Loucy (cell line): ENCODE data around the gene ARHGAP15.

ENCODE experiments used
- H2AFZ ChIP-seq: fragments of 200-600 bp; sonication (generic); 2 replicates; pipeline ENCODE4 v1.6.0; 2016; ENCODE audit warnings: antibody characterized with exemption, mild to moderate bottlenecking, low read length, moderate library complexity
- H3F3A ChIP-seq: fragments of 200-600 bp; 2 replicates; pipeline ENCODE4 v1.6.0; 2016; ENCODE audit warnings: antibody characterized with exemption, low read depth, mild to moderate bottlenecking
- H3K27me3 ChIP-seq: fragments of 200-600 bp; sonication (generic); 2 replicates; pipeline ENCODE4 v1.6.1; 2014; ENCODE audit warnings: low read length, mild to moderate bottlenecking; ENCODE audit not compliant: insufficient read depth, poor library complexity, severe bottlenecking
- H3K36me3 ChIP-seq: fragments of 200-600 bp; sonication (generic); 2 replicates; pipeline ENCODE4 v1.6.1; 2016; ENCODE audit warnings: low read length; ENCODE audit not compliant: insufficient read depth
- H3K4me1 ChIP-seq: fragments of 200-600 bp; sonication (generic); 2 replicates; pipeline ENCODE4 v1.5.1; 2014; ENCODE audit warnings: low read length, mild to moderate bottlenecking; ENCODE audit not compliant: insufficient read depth, poor library complexity, severe bottlenecking
- H3K4me2 ChIP-seq: fragments of 200-600 bp; sonication (generic); 2 replicates; pipeline ENCODE4 v1.6.0; 2014; ENCODE audit warnings: antibody characterized with exemption, low read length, low read depth, mild to moderate bottlenecking; ENCODE audit not compliant: poor library complexity, severe bottlenecking
- H3K4me3 ChIP-seq: fragments of 200-600 bp; sonication (generic); 2 replicates; pipeline ENCODE4 v1.5.1; 2014; ENCODE audit warnings: low read length, mild to moderate bottlenecking, mixed read lengths; ENCODE audit not compliant: poor library complexity, severe bottlenecking
- H3K79me2 ChIP-seq: fragments of 200-600 bp; sonication (generic); 2 replicates; pipeline ENCODE4 v1.6.1; 2014; ENCODE audit warnings: low read length; ENCODE audit not compliant: insufficient read depth
- H3K9ac ChIP-seq: fragments of 200-600 bp; sonication (generic); 2 replicates; pipeline ENCODE4 v1.6.0; 2014; ENCODE audit warnings: mild to moderate bottlenecking, low read depth, low read length, moderate library complexity; ENCODE audit not compliant: poor library complexity, severe bottlenecking
- H3K9me2 ChIP-seq: fragments of 200-600 bp; sonication (generic); replicated peaks from 2 replicates; pipeline ENCODE4 v1.6.1; 2016; ENCODE audit warnings: low read depth, low read length, mixed read lengths
- H3K9me3 ChIP-seq: fragments of 200-600 bp; sonication (generic); 2 replicates; pipeline ENCODE4 v1.6.1; 2014; ENCODE audit warnings: mild to moderate bottlenecking, antibody characterized with exemption, low read length, low read depth; ENCODE audit not compliant: insufficient read depth
- H4K20me1 ChIP-seq: fragments of 200-600 bp; sonication (generic); 2 replicates; pipeline ENCODE4 v1.6.0; 2014; ENCODE audit warnings: antibody characterized with exemption, low read length, mild to moderate bottlenecking; ENCODE audit not compliant: insufficient read depth, poor library complexity, severe bottlenecking
- CTCF ChIP-seq: fragments of 200-600 bp; sonication (generic); conservative IDR thresholded peaks from 2 replicates; pipeline ENCODE4 v1.5.1; 2014; ENCODE audit warnings: mild to moderate bottlenecking, antibody characterized with exemption, low read length
- EZH2phosphoT487 ChIP-seq: fragments of 200-600 bp; IDR thresholded peaks from 2 replicates; pipeline ENCODE4 v1.6.1; 2018; ENCODE audit warnings: antibody characterized with exemption, mild to moderate bottlenecking, moderate library complexity, borderline replicate concordance

The ARHGAP15 gene

GRCh38 chr2:143356336-143356735, 227.1 kb downstream of the ARHGAP15 start:
- H3F3A ChIP-seq = no peaks in the 10 kb centered on the region

DNA sequence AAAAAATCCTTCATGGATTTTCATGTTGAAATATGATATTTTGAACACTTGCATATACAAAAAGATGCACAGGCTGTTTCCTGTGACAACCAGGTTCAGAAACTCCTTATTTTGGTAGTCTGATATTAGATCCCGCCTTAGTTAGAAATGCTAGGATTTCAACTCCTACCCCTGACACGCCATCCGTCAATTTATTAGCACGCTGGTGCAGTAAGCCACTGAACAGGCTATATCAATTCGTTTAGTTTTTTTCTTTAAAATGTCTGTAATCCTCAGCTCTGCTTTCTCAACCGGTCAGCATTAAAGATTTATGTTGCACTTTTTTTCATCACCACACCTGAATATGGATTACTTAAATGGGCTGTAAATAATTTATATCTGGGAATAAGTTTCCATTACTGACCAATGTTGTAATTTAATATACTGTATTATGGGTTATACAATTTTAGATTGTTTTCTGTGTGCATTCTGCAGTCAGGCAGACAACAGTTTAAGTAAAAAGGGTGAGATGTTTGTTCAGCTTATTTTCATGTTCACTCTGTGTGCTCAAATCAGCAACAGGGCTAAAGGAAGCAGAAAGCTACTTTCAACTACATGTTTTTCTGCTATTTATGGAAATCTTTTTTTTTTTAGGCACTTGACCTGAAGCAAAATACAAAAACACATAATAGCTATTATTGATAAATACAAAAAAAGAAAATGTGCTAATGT, 227.7 kb downstream of the ARHGAP15 start:
- Histone ChIP-seq H3K9me3 (no peaks in the 10 kb centered on the region), H4K20me1 (peaks cover 18% of the 10 kb centered on the region), H3K4me3 (no peak overlapping the region), H3K4me1 (no peaks in the 10 kb centered on the region), H3F3A (no peaks in the 10 kb centered on the region), H3K9ac (no peak overlapping the region), H3K27me3 (no peaks in the 10 kb centered on the region), H2AFZ (no peak overlapping the region), H3K9me2 (no peaks in the 10 kb centered on the region), H3K36me3 (0 out of 2 replicates have a peak, but pooled peaks cover 4% of the 10 kb centered on the region), H3K4me2 (no peak overlapping the region), H3K79me2 (peaks cover 26% of the 10 kb centered on the region; the same call in 1 of the 2 replicates)
- TF ChIP-seq EZH2phosphoT487 (no peak), CTCF (no peak)

More at GRCh38 chr2:143356336-143356735, 227.1 kb downstream of the ARHGAP15 start:
- H2AFZ ChIP-seq = no peak overlapping the region
- peaks cover 18% of the 10 kb centered on the region for H4K20me1 ChIP-seq
- peaks cover 30% of the 10 kb centered on the region; the same call in 1 of the 2 replicates for H3K79me2 ChIP-seq
- no peaks in the 10 kb centered on the region for H3K4me1 ChIP-seq
- H3K4me2 ChIP-seq = no peak overlapping the region
- H3K4me3 ChIP-seq = no peak overlapping the region
- TF ChIP-seq EZH2phosphoT487 (no peak), CTCF (no peak)
- H3K9me3 ChIP-seq = no peaks in the 10 kb centered on the region
- 0 out of 2 replicates have a peak, but pooled peaks cover 4% of the 10 kb centered on the region for H3K36me3 ChIP-seq
- H3K27me3 ChIP-seq = no peaks in the 10 kb centered on the region
- no peaks in the 10 kb centered on the region for H3K9me2 ChIP-seq
- no peak overlapping the region for H3K9ac ChIP-seq

DNA sequence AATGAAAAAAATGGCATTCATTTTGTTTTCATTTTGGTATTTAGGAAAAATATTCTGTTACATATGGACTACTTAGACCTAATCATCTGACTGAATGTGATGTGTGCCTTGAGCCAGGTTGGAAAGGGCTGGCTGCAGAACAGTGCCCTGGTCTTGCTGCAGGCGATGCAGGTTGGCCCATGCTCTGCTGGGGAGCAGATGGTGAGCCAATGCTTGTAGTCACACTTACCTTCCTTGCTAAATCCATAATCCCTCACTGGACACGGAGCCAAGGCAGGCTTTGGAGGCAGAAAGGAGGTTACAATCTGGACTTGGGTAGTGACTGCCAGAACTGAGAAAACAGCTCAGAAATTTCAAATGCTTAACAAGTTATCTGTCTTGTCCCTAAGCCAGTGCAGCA, 228.7 kb downstream of the ARHGAP15 start:
- H3K9me3 ChIP-seq = no peaks in the 10 kb centered on the region
- H3F3A ChIP-seq = no peaks in the 10 kb centered on the region
- peaks cover 18% of the 10 kb centered on the region for H4K20me1 ChIP-seq
- no peak for TF ChIP-seq EZH2phosphoT487
- TF ChIP-seq CTCF = no peak
- no peak overlapping the region for H3K4me3 ChIP-seq
- no peak overlapping the region for H3K9ac ChIP-seq
- H3K9me2 ChIP-seq = no peaks in the 10 kb centered on the region
- H3K27me3 ChIP-seq = no peaks in the 10 kb centered on the region
- peaks cover 22% of the 10 kb centered on the region; the same call in 1 of the 2 replicates for H3K79me2 ChIP-seq
- peaks cover 5% of the 10 kb centered on the region; the same call in 1 of the 2 replicates for H3K36me3 ChIP-seq
- no peaks in the 10 kb centered on the region for H3K4me1 ChIP-seq
- H3K4me2 ChIP-seq = no peak overlapping the region
- no peak overlapping the region for H2AFZ ChIP-seq
